Esophagus muscularis mucosa (tissue), 4 donors: ENCODE results near the gene LIME1. TPM values are rescaled to one million over a fixed set of nuclear protein-coding genes. Genes with fewer than 3 reads are reported as not detected.

Source experiments
- DNase-seq: peaks from one replicate; pipeline ENCODE4 v3.0.0-alpha.2; 2017; ENCODE audit errors: extremely low spot score
- H3K27ac ChIP-seq, 4 donors: fragments of 200-600 bp; sonication (generic); replicated peaks in 1 of 4; 1 replicate in 3 of 4; 2 replicates in 1 of 4; pipeline ENCODE4 v1.5.1; 2016 to 2019; ENCODE audit warnings: mild to moderate bottlenecking in 1 of 4
- H3K27me3 ChIP-seq, 4 donors: fragments of 200-600 bp; sonication (generic); one replicate each; pipeline versions ENCODE4 v1.5.1 to v1.6.0; 2016 to 2019
- H3K36me3 ChIP-seq, 4 donors: fragments of 200-600 bp; sonication (generic); one replicate each; pipeline ENCODE4 v1.5.1; 2016 to 2019
- H3K4me1 ChIP-seq, 4 donors: fragments of 200-600 bp; sonication (generic); one replicate each; pipeline ENCODE4 v1.5.1; 2016 to 2019
- H3K4me3 ChIP-seq, 4 donors: fragments of 200-600 bp; sonication (generic); 1 replicate in 2 of 4; 2 replicates in 2 of 4; pipeline ENCODE4 v1.5.1; 2016 to 2019; ENCODE audit warnings: mild to moderate bottlenecking in 4 of 4, moderate library complexity in 1 of 4
- H3K9me3 ChIP-seq, 4 donors: fragments of 200-600 bp; sonication (generic); 1 replicate in 3 of 4; 2 replicates in 1 of 4; pipeline ENCODE4 v1.5.1; 2016 to 2019
- EP300 ChIP-seq: sonication (generic); formaldehyde crosslinking; IDR thresholded peaks from one replicate; pipeline ENCODE4 v1.6.1; 2017; ENCODE audit warnings: antibody characterized with exemption
- POLR2A ChIP-seq: fragments of 450-650 bp; IDR thresholded peaks from one replicate; pipeline ENCODE4 v1.6.1; 2017; ENCODE audit warnings: antibody characterized with exemption, moderate library complexity, mild to moderate bottlenecking, low read depth
- POLR2AphosphoS5 ChIP-seq, 2 donors: sonication (generic); formaldehyde crosslinking; IDR thresholded peaks; one replicate each; pipeline ENCODE4 v1.6.1; 2017; ENCODE audit warnings: antibody characterized with exemption in 2 of 2
- WGBS: methylation state at CpG from one replicate; pipeline ENCODE4 v1.1.5; 2018; 5-methylcytosine and 5-hydroxymethylcytosine counted together
- intact Hi-C: fragments of 100-400 bp; cut with DNase I; formaldehyde crosslinking; loops from one replicate; pipeline ENCODE4 v1.15.1; 2023
- total RNA-seq, 4 donors: library from RNA; depleted of rRNA; stranded (reverse); fragments of >200 nt; gene quantifications; one replicate each; pipeline versions ENCODE4 v1.1.0 to v1.2.1, GENCODE V29; 2016
- TF ChIP-seq, protein P1 (sequence below), 3 experiments: fragments of 200-600 bp in 2 of 3; fragments of 450-650 bp in 1 of 3; sonication (generic) in 2 of 3; IDR thresholded peaks; one replicate each; pipeline ENCODE4 v1.5.1; 2017 to 2019; ENCODE audit warnings: antibody characterized with exemption in 3 of 3, mild to moderate bottlenecking in 2 of 3, moderate library complexity in 1 of 3

Gene LIME1
- total RNA-seq, 4 donors from 2014 or later: 9.4 to 15.4 (median 10.9) TPM

DNA sequence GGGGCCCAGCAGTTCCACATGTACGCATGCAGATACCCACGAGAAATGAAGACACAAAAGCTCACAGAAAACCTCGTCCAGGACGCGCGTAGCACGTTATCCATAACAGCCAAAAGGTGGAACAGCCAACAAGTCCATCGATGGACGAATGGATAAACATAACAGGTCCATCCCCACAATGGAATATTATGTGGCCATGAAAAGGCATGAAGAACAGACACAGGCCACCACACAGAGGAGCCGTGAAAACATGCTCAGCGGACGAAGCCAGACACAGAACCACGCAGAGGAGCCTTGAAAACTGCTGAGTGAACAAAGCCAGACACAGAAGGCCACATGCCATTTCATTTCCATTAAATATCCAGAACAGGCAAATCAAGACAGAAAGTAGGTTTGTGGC, 41.1 kb downstream of the LIME1 start:
- DNase-seq: no peak
- intact Hi-C loops: no loop called here
- TF ChIP-seq, protein P1, sequence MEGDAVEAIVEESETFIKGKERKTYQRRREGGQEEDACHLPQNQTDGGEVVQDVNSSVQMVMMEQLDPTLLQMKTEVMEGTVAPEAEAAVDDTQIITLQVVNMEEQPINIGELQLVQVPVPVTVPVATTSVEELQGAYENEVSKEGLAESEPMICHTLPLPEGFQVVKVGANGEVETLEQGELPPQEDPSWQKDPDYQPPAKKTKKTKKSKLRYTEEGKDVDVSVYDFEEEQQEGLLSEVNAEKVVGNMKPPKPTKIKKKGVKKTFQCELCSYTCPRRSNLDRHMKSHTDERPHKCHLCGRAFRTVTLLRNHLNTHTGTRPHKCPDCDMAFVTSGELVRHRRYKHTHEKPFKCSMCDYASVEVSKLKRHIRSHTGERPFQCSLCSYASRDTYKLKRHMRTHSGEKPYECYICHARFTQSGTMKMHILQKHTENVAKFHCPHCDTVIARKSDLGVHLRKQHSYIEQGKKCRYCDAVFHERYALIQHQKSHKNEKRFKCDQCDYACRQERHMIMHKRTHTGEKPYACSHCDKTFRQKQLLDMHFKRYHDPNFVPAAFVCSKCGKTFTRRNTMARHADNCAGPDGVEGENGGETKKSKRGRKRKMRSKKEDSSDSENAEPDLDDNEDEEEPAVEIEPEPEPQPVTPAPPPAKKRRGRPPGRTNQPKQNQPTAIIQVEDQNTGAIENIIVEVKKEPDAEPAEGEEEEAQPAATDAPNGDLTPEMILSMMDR (IDR thresholded peaks at IDR 0.05): no peak
- TF ChIP-seq EP300 (no peak), POLR2A (no peak)
- Histone ChIP-seq H3K9me3 (no peaks in the 10 kb centered on the region), H3K4me1 (peaks cover 8 to 16% (median 15%) of the 10 kb centered on the region in 4 donors), H3K27ac (no peak overlapping the region), H3K4me3 (no peak overlapping the region), H3K36me3 (peaks cover 0 to 25% (median 4%) of the 10 kb centered on the region in 4 donors), H3K27me3 (peaks cover 0 to 18% (median 0%) of the 10 kb centered on the region in 4 donors)
- WGBS: 90% methylated on average over 13 of the region's 13 CpGs

DNA sequence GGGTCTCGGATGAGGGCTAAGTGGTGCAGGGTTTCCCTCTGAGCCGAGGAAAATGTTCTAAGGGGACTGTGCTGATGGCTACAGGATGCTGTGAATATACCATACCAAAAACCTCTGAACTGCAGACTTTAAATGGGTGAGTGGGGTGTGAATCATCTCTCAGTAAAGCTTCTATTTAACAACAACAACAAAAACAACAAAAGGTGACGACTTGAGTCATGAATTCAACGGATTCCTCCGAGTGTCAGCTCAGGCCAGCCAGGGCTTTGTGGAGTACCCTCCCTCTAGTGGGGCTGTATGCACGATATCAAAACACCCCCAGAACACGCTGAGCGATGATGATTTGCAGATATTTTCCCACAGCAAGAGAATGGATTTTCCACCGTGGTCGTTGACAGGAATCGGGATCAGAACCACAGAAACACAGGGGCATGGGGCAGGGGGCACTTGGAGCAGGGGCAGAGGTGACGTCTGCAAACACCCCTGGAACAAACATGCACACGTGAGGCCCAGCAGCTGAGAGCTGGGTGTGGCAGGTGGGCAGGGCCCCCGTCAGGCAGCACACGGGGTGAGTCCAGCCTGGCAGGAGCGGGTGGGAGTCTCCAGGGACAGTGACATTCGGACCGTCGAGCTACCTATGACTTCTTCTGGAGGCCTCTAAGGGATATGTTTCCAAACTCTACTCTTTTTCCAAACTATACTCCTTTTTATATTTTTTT, 41.7 kb downstream of the LIME1 start:
- H3K9me3 ChIP-seq: no peaks in the 10 kb centered on the region
- WGBS: 77% methylated on average over 16 of the region's 19 CpGs
- no peak for DNase-seq
- H3K27ac ChIP-seq: no peak overlapping the region
- peaks cover 0 to 18% (median 0%) of the 10 kb centered on the region in 4 donors for H3K27me3 ChIP-seq
- H3K4me3 ChIP-seq: no peak overlapping the region
- TF ChIP-seq POLR2A: no peak
- TF ChIP-seq POLR2AphosphoS5 (IDR thresholded peaks at IDR 0.05): no peak
- TF ChIP-seq, protein P1 (IDR thresholded peaks at IDR 0.05): no peak
- no peak for TF ChIP-seq EP300
- H3K36me3 ChIP-seq: peaks cover 0 to 25% (median 4%) of the 10 kb centered on the region in 4 donors
- peaks cover 2 to 16% (median 12%) of the 10 kb centered on the region in 4 donors for H3K4me1 ChIP-seq
- intact Hi-C loops: no loop called here

DNA sequence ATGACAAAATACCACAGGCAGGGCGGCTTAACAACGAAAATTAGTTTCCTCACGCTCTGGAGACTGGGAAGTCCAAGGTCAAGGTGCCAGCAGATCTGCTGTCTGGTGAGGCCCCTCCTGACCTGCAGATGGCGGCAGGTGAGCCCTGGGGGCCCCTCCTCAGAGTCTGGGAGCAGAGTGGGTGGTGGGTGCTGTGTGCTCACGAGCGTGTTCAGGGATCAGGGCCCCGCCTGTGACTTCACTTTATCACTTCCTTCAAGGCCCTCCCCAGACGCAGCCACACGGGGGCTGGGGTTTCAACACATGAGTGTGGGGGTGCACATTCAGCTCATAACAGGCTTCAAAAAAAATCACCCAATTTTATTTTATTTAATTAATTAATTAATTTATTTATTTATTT, 42.4 kb downstream of the LIME1 start:
- no peak overlapping the region for H3K4me3 ChIP-seq
- 87% methylated on average over 9 of the region's 9 CpGs for WGBS
- peaks cover 0 to 12% (median 0%) of the 10 kb centered on the region in 4 donors for H3K27me3 ChIP-seq
- peaks cover 0 to 16% (median 12%) of the 10 kb centered on the region in 4 donors for H3K4me1 ChIP-seq
- no peaks in the 10 kb centered on the region for H3K9me3 ChIP-seq
- TF ChIP-seq EP300 (no peak), POLR2AphosphoS5 (IDR thresholded peaks at IDR 0.05) (no peak), POLR2A (no peak)
- TF ChIP-seq, protein P1 (IDR thresholded peaks at IDR 0.05): no peak
- DNase-seq: no peak
- H3K36me3 ChIP-seq: peaks cover 0 to 30% (median 4%) of the 10 kb centered on the region in 4 donors
- H3K27ac ChIP-seq: no peak overlapping the region
- intact Hi-C loops: no loop called here

DNA sequence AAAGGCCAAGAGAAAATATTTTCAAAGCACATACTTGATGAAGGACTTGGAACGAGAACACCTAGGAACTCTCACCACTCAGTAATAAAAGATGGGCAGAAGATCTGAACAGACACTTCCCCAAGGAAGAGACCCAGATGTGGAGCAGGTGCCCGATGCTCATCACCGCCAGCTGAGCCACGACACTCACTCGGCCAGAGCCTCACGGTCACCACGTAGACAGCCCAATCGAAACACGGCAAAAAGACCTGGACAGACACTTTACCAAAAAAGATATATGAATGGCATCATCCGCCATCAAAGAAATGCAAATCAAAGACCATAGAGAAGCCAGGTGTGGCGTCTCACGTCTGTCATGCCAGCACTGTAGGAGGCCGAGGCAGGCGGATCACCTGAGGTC, 44.7 kb downstream of the LIME1 start:
- no peak overlapping the region for H3K27ac ChIP-seq
- TF ChIP-seq, protein P1 (IDR thresholded peaks at IDR 0.05): no peak
- TF ChIP-seq POLR2A (no peak), POLR2AphosphoS5 (IDR thresholded peaks at IDR 0.05) (no peak)
- intact Hi-C loops: no loop called here
- H3K9me3 ChIP-seq: no peaks in the 10 kb centered on the region
- peaks cover 0 to 22% (median 1%) of the 10 kb centered on the region in 4 donors for H3K36me3 ChIP-seq
- H3K4me3 ChIP-seq: no peak overlapping the region
- peaks cover 0 to 10% (median 4%) of the 10 kb centered on the region in 4 donors for H3K4me1 ChIP-seq
- 92% methylated on average over 14 of the region's 14 CpGs for WGBS
- H3K27me3 ChIP-seq: no peaks in the 10 kb centered on the region
- no peak for DNase-seq
